ENCODE measurements around the gene COL23A1.

The COL23A1 gene

GRCh38 chr5:178434016-178434761 lies 156.0 kb downstream of the COL23A1 start:
- no peak for DNase-seq (ENCODE audit: low spot score)

- no peak for DNase-seq (ENCODE audit: low spot score)
Measured at GRCh38 chr5:178433273-178433775, 156.9 kb downstream of the COL23A1 start.

- no peak for DNase-seq (ENCODE audit: low spot score)
Measured at GRCh38 chr5:178432421-178433272, 157.5 kb downstream of the COL23A1 start.

- no peak for DNase-seq (ENCODE audit: low spot score)
Measured at GRCh38 chr5:178431782-178432165, 158.4 kb downstream of the COL23A1 start.

- DNase-seq (ENCODE audit: low spot score), result no peak
Measured at GRCh38 chr5:178431063-178431781, 159.0 kb downstream of the COL23A1 start.

- no peak for DNase-seq (ENCODE audit: low spot score)
Measured at GRCh38 chr5:178430186-178431062, 159.8 kb downstream of the COL23A1 start.

- no peak for DNase-seq (ENCODE audit: low spot score)
Measured at GRCh38 chr5:178429491-178430185, 160.6 kb downstream of the COL23A1 start.

- DNase-seq (ENCODE audit: low spot score), result no peak
Measured at GRCh38 chr5:178429156-178429468, 161.1 kb downstream of the COL23A1 start.

GRCh38 chr5:178428341-178429155 lies 161.6 kb downstream of the COL23A1 start:
- DNase-seq (ENCODE audit: low spot score), result no peak

- no peak for DNase-seq (ENCODE audit: low spot score)
Measured at GRCh38 chr5:178427576-178428197, 162.5 kb downstream of the COL23A1 start.

GRCh38 chr5:178426326-178427130 lies 163.7 kb downstream of the COL23A1 start:
- no peak for DNase-seq (ENCODE audit: low spot score)

- no peak for DNase-seq (ENCODE audit: low spot score)
Measured at GRCh38 chr5:178425621-178426068, 164.5 kb downstream of the COL23A1 start.

- DNase-seq (ENCODE audit: low spot score), result no peak
Measured at GRCh38 chr5:178424810-178425177, 165.4 kb downstream of the COL23A1 start.

- DNase-seq (ENCODE audit: low spot score), result no peak
Measured at GRCh38 chr5:178423901-178424809, 166.0 kb downstream of the COL23A1 start.

GRCh38 chr5:178423431-178423830 lies 166.8 kb downstream of the COL23A1 start:
- DNase-seq (ENCODE audit: low spot score), result no peak

- DNase-seq (ENCODE audit: low spot score), result no peak
Measured at GRCh38 chr5:178422400-178422775, 167.8 kb downstream of the COL23A1 start.

- no peak for DNase-seq (ENCODE audit: low spot score)
Measured at GRCh38 chr5:178421699-178422399, 168.3 kb downstream of the COL23A1 start.

Data from CD4-positive, alpha-beta T cell treated with Interleukin-2 at 100 ng/mL for 4 hours (primary cell).